NCI-H1930 (cell line): ENCODE measurements around the gene CXCL6.
A peak's percentile ranks its signal among the peaks of the same experiment; 100 is the strongest.

Source experiments
- DNase-seq, 2 experiments: peaks; one replicate each; lab custom pipeline; 2025; lab: John Stamatoyannopoulos, UW

CXCL6 gene

DNA sequence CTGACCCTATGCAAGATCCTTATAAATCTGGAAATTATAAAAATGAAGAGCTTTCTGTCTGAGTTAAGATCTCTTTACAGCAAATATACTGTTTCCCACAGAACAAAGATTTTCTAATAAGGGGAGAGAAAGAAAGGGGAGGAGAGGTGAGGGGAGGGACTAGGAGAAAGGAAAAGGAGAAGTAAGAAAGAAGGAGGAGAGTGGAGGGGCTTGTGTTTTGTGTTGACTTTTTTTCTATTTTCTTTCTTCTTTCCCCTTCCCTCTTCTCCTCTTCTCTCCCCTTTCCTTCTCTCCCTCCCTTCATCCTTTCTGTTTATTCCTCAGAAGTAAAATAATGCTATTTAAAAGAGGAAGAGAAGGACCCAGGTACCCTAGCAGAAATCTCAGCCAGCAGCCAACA is 6.2 kb downstream of the CXCL6 start:
- DNase-seq: no peak

DNA sequence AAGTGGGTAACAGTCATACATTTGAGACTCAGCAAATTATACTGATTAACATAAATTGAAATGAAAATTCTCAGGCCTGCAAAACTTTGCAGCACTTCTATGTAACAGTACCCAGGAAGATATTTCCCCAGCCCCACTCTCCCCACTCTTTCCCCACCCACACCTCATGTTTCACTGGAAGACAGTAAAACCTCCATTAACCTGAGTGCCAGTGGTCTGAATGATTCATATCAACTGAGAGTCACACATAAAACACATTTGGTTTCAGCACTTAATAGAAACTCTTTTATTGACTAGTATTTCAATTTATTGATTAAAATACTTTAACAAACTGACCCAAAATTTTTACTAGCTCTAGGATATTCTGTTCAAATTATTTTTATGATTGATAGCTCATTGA is 6.9 kb downstream of the CXCL6 start:
- no peak for DNase-seq

DNA sequence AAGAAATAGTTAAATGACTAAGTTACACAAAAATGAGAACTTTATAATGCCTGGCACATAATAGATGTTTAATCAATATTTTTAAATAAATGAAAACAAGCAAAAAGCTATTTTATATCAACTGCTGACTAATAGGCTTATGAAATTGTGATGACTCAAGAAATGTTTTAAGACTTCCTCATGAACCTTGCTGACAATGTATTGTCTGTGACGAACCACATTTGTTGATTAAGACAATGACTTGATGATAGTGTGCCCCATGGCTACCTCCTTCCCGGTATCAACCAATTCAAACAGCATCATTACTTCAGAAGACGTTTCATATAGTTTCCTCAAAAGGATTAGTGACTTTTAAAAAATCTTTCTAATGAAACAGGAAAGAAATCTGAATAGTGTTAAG is 7.9 kb downstream of the CXCL6 start:
- DNase-seq: no peak

DNA sequence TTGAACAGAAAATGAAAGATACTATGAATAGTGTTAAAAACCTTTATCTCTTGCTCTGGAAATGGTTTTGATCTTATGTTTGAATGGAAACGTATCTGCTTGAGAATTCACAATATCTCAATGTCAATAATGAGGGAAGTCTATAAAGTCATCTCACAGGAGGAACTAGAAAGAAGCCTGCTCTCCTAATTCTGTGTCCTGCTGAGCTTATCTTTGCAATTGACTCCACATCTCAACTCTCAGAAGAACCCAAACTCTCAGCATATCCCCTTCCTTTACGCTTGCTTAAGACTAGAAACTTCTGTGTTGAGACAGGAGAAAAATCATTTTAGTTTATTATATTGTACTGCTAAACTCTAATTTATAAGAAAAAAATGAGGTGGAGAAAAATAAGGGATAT is 8.3 kb downstream of the CXCL6 start:
- no peak for DNase-seq

DNA sequence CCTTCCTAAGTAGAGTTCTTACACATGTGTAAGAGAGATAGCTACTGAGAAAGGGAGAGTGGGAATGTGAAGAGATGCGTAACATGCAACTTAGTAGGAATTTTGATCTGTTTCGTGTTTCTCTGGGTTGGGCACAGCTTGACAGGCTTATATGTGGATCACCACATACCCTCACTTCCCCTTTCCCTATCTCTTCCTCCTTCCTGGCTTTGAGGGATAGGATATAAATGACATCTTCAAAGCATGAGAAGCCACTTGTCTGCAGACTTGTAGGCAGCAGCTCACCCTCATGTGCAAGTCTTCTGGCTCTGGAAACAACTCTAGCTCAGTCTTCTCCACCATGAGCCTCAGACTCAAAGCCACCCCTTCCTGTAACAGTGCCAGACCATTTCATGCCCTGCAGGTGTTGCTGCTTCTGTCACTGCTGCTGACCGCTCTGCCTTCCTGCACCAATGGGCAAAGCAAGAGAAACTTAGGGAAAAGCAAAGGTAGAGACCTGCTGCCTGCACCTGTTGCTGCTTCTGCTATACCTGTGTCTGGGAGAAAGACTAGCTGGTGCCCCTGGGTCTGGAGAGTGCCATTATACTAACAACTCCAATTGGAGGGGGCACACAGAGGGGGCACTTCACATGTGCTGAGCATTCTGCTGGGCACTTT is 11.2 kb downstream of the CXCL6 start:
- no peak for DNase-seq

DNA sequence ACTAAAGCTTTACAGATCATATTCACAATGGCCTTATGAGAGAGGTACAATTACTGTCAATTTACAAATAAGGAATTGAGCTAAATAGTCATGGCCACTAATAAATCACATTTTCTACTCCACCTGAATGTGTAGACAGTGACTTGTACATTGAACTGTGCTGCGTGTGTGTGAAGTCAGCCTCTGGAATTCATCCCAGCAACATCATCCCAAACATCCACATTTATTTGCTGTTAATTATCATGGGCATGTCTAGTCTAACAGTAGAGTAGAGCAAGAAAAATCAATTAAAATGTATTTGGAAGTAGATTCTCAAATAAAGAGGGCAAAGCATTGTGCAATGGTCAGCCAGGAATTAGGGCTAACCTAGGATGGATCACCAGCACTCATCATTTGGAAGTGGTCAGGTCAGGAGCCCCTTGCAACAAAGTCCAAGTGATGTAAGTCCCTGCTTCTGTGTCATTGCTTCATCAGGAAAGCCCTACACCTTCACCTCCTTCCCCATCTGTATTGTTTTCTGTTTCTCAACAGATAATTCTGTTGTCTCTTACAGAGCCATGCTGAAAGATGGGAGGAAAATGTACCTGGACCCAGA is 11.8 kb downstream of the CXCL6 start:
- no peak for DNase-seq

DNA sequence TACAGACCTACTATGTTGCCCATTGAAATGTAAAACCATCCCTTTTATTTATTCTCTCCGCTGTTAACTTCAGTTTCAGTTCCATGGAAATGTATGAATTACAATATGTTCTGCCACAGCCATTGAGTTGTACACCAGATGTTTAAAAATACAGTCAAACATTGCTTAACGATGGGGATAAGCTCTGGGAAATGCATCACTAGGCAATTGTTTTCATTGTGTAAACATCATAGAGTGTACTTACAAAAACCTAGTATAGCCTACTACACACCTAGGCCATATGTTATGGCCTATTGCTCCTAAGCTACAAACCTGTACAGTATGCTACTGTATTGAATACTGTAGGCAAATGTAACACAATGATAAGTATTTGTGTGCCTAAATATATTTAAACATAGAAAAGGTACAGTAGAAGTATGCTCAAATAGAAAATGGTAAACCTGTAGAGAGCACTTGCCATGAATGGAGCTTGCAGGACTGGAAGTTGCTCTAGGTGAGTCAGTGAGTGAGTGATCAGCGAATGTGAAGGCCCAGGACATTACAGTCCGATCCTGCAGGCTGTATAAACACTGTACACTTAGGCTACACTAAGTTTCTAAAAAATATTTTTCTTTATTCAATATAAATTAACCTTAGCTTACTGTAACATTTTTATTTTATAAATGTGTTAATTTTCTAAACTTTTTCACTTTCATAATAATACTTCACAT is 13.9 kb downstream of the CXCL6 start:
- DNase-seq: no peak

DNA sequence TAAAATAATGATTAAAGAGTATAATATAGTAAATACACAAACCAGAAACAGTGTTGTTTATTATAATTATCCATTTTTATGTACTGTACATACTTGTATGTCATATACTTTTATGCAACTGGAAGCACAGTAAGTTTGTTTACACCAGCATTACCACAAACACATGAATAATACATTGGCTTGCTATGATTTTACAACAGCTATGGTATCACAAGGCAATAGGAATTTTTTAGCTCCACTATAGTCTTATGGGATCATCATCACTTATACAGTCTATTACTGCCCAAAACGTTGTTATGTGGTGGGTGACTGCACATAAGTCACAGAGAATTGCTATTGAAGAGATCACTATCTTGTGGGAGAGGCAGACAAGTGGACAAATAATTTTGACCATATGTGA is 14.8 kb downstream of the CXCL6 start:
- no peak for DNase-seq

DNA sequence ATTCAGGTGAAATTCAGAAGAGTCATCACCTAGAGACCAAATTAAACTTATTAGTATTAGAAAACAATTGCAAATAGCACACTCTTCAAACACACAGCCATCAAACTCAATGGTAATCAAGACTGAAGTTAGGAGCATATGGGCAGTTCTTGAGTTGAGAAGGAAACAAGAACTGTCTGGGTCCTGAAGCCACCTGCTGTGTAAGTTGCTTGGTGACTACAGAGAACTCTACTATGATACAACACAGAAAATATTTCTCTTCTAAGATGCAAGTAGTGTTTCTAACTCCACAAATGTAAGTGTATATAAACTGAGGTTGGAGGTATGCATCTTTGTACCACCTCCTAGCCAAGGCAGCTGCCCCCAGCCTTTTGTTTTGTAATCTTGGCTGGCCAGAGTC is 16.3 kb downstream of the CXCL6 start:
- DNase-seq: no peak

DNA sequence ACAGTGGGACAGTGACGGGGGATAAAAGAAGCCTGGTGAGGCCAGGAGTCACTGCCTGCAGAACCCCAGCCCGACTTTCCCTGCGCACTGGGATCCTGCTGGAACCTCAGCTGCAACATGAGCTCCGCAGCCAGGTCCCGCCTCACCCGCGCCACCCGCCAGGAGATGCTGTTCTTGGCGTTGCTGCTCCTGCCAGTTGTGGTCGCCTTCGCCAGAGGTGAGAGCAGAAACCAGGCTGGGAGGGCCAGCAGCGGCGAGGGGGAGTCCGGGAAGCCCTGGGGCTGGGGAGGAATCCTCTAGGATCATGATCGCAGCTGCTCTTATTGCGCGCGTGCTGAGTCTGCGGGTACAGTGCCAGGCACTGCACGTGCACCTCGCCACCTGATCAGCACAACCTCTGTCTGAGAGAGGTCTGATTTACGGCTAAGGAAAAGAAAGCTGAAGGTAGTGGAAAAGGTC is 16.8 kb downstream of the CXCL6 start, which contains the start of gene PF4V1:
Gene PF4V1, plus strand, starts transcription at position 51 of the 459 bp plus-strand sequence. Its CDS starts 67 bp downstream, at position 118.
- peak in 1 of 2 experiments; percentile 4 for DNase-seq

DNA sequence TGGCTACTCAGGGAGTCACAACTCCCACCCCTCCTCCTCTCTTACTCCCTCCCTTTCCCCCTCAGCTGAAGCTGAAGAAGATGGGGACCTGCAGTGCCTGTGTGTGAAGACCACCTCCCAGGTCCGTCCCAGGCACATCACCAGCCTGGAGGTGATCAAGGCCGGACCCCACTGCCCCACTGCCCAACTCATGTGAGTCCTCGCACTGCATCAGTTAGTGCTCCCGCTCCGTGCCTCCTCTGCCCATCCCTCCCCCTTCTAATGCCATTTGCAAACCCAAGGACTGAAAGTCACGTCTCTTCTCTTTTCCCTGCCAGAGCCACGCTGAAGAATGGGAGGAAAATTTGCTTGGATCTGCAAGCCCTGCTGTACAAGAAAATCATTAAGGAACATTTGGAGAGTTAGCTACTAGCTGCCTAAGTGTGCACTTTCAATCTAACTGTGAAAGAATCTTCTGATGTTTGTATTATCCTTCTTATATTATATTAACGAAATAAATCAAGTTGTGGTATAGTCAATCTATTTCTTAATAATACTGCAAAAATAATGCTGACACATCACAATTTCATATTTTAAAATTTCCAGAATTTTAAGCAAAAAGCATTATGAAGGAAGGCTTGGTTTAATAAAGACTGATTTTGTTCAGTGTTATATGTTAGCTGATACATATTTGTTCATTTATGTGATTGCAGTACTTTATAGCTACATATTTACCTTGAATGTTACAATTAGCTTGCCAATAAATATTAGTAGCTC is 17.4 kb downstream of the CXCL6 start:
- no peak for DNase-seq

DNA sequence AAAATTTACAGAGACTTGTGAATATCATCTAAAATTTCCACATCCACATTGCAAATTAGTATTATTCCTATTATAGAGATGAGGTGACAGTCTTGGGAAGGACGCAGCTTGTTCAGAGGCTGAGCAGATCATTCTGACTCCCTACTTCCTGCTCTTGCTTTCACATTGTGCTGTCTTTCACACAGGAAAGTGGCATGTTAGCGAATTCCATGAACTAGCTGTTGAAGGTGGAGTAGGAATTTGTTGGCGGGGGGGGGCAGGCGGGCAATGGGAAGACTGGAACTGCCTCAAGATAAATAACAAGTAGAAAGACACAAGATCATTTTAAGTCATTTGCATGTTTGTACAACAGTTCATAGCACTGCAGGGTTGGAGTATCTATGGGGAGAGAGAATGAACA is 18.9 kb downstream of the CXCL6 start:
- DNase-seq: no peak

DNA sequence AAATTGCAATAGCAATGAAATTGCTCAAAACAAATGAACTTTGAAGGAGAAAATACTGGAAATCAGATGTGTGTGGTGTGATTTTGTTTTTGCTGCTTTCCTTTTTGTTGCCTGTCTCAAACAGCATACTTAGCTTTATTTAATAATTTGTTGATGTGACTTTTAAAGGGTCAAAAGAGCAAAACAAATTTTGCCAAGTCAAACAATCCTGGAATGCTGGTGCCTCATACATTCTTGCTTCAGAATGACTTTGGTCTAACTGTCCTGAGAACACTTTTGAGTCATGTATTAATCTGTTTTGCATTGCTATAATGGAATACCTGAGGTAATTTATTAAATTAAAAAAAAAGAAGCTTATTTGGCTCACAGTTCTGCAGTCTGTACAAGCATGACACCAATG is 20.0 kb downstream of the CXCL6 start:
- no peak for DNase-seq

DNA sequence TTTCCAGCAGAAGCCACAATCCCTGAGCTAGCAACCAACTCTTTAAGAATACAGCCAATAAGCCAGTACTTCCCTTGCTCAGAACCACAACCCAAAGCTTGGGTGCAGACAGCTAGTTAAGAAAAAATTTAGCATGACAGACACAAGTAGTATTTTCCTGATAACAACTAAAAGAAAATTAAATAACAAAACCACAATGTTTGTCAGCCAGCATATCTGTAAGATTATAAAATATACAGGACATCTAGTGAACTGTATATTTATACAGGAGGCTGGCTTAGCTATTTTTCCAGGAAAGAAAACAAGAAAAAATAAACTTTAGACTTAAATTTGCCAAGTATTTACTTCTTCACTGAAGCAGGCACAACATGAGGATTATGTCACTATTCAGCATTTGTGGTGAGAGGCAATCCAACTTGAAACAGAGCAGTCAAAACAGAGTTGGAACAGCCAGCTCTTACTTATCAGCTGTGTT is 23.2 kb downstream of the CXCL6 start:
- DNase-seq: no peak

DNA sequence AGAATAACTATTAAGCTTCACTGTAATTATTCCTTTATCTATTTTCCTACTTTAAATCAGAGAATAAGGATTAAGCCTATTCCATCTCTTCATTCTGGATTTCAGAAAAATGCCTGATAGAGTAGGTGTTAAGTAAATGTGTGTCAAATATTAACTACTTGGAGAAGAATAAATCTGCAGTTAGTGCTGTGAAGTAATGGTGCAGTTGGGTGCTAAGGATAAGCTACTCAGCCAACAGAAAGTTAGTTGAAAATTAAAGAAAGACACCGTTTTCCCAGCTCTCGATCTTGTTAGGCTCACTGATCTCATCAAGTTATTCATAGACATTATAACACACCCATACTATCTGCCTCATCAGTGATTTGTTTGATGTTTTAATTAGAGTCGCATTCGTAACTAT is 23.7 kb downstream of the CXCL6 start:
- DNase-seq: no peak

DNA sequence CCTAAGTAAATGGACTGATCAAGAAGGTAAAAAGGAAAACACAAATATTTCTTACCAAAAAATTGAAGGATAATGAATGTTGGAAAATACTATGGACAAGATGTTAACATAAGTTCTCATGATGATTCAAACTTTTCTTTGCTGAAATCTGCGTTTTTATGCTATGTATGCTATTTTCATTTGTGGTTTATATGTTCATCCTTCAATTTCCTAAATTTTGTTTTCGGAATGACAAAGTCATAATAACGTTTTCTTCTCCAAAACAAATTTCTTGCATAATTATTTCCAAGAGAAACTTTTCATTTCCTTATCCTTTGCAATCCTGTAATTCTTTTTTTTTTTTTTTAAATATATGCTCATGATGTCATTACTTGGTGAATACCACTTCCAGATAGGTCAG is 24.4 kb downstream of the CXCL6 start:
- DNase-seq: no peak

DNA sequence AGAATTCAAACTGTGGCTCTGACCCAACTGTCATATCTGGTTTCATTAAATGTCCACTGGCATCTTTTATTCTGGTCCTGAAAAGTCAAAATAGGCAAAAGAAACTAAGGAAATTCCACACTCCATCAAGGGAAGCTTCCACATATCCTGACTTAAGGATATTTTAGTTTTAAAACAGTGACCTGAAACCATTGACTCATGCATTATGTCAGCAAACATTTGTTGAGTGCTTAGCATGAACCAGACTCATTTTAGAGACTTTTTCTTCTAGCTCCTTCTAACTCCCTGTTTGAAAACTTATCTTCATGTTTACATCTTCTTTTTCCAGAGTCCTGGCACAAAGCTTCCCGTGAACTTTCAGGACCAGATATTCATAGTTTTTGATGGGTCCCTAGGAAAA is 25.8 kb downstream of the CXCL6 start:
- DNase-seq: no peak

DNA sequence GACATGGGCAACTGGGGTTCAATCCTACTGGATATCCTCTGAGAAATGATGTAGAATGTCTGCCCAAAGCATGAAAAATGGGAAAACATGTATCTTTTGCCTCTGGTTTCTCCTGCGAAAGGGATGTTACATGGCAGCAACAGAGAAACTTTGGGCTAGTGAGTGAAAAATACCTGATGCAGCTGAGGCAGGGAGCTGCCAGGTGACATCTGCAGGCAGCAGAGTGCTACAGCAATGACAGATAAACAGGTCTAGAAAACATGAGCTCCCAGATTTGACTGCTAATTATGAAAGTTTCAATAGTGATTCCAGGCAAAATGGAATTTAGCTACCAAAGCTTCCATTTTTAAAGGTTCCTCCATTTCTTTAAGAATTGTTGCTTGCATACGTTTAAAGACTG is 27.9 kb downstream of the CXCL6 start:
- DNase-seq: no peak

DNA sequence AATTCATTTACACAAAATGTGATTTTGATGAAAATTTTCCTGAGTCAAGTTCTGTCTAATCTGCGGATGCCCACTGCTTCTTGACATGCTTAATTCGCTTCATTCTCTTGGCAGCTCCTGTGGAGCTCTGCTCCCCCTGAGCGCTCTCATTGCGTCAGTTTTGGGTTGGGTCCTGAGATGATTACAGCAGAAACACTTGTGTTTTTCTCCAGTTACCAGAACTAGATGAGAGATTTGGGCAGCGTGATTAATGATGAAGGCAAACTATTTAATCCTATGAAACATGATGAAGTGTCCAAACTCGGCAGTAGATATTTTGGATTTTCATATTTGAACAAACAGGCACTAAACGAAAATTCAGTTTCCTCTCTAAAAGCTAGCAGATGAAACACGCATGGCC is 28.5 kb downstream of the CXCL6 start:
- no peak for DNase-seq

DNA sequence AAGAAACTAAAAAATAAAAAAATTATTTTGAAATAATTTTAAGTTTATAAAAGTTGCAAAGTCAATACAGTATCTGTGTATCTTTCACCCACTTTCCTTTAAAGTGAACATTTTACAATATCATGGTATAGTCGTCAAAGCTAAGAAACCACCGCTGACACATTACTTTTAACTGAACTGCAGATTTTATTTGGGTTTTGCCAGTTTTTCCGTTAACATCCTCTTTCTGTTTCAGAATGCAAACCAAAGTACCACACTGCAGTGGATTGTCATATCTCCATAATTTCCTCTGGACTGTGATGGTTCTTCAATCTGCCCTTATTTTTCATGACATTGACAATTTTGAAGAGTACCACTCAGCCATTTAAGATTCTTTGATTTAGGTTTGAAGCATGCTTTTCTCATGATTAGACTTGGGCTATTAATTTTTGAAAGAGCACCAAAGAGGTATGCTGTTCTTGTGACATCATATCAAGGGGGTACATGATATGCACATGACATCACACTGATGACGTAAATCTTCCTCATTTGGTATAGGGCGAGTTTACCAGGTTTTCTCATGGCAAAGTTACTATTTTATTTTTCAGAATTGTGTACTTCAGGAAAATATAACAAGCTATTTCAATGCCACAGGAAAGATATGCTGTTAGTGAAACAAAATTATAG is 29.1 kb downstream of the CXCL6 start:
- DNase-seq: no peak

DNA sequence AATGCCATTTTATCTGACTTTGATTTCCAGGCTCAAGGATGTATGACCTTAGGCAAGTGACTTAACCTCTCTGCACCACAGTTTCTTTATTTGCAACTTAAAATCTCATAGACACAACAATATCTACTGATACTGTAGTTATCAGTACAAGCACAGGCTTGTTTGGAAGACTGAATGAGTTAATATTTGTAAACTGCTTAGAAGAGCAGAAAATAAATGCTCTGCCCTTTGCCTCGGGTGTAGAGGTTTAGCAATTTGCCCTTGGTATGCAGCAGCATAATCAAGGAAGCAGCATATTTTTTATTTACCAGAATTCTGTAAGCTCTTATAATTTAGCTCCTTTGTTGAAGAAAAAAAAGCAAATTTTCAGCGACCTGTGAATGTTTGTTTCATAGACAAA is 29.8 kb downstream of the CXCL6 start:
- no peak for DNase-seq

DNA sequence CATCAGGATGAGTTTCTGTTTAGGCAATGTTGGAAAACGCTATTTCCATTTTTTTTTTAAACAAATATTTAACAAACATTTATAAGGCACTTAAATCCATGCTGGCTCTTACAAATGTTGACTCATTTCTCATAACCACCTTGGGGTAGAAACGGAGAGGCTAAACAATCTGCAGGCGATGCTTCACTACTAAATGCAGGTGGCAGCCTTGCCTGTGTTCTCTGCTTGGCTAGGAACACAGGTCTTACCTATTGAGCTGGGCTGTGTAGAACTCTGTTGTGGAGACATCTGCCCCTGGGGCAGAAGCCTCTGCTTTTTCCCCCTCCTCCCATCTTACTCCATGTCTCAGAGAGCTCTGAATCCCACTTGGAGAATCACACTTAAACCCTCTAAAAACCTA is 31.3 kb downstream of the CXCL6 start:
- peak in 1 of 2 experiments; percentile 6 for DNase-seq
